ENCODE measurements around the gene NRL.
A peak's percentile ranks its signal among the peaks of the same experiment; 100 is the strongest.

Gene NRL

DNA sequence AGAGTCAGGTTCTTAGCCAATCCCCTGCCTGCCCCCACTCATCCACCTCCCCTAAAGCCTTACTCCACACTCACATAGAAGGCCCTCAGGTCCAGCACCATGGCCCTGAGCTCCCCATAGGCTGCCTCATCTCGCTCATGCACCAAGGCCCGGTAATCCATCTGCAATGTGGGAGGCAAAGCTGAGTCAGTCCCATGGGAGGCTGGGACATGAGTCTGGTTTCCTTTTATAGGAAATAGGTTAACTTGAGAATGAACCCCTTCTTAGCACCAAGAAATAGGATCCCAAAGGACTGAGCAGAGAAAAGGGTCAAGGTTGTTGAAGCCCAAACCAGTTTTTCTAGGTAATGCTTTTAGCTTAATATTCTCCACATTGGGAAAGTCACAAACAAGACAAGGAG, 28.8 kb upstream of the NRL start:
- no peak for DNase-seq

DNA sequence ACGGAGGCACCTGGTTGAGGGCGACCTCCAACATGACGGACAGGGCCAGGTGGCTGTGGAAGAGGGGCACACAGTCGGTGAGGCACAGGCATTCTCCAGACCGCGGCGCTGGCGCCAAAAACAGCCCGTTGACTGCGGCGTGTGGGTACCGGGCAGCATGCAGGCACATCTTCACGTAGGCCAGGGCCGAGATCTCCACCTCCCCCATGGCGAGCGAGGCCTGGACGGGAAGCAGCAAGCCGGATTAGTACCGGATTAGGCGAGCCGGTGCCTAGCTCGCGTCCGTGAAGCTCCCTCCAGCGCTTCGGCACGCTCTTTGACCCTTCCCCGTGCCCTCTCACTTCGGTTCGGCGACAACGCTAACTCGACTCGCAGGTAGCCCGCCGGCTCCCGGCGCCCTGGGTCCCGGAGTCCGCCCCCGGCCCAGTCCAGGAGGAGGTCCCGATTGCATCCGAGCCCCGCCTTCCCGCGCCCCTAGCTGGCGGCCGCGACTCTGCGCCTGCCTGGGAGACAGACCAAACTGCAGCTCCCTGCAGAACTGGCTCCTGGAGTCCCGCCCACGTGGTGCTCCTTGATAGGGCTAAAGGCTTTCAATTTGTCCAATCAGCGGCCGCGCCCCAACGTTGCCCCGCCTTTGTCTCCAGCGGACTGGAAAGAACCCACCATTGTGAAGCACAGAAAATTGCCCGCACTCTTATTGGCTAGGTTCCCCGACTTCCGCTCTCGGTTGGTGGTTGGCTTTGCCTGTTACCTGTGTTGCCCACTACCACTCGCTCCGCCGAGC, 26.5 kb upstream of the NRL start, which contains the start of gene EMC9:
TSS of gene EMC9 (minus strand) at position 495 of the 784 bp plus-strand sequence. CDS start at position 208, 287 bp downstream.
- DNase-seq: peak; percentile 100

DNA sequence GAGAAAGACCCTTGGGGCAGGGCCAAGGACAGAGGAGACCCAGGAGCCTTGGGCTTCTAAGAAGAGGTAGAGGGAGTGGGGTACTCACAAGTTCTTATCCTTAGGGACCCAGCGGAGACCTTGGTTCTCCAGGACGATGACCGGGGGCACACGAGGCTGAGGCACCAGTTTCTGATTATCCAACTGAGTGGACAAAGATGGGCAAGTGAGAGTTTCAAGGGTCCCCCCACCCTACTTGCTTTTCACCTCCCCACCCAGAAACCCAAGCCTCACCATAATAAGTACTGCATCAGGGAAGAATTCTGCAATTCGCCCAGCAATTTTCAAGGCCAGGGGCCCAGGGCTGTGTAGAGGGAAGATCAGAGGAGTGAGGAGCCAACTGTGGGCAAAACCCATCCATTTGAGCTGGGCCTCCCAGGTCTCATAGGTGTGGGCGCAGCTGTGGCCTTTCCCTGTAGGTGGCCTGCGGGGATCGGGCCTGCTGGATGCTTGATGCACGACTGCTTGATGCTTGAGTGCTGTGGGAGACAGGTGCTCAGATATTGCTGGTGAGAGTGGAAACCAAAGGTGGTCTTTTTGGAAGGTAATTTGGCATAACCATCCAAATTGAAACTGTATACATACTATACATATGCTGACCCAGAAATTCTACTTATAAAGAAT, 24.7 kb upstream of the NRL start:
- DNase-seq: no peak

DNA sequence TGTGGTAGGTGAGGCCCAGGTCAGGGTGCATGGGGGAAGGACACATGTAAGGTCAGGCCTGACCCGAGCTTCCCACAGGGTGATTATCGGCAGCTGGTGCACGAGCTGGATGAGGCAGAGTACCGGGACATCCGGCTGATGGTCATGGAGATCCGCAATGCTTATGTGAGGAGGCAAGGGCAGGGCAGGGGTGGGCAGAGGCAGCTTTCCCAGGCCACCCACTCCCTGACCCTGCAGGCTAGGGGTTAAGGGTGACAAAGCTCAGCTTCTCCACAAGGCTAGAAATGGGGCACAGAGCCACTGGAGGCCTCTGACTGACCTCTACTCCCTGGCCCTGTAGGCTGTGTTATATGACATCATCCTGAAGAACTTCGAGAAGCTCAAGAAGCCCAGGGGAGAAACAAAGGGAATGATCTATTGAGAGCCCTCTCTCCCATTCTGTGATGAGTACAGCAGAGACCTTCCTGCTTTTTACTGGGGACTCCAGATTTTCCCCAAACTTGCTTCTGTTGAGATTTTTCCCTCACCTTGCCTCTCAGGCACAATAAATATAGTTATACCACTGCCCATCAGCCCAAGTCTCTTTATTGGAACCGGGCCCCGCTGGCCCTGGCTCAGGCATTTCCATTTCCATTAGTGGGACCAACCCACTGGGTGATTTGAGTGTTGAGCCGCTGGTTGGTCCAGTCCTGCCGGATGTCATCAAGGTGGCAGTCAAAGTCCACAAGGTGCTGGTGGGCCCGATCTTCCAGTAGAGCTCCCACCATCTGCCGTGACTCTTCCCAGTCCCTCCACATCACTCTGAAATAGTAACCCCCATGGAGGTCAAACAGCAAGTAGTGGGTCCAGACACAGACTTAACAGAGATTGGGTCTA, 23.9 kb upstream of the NRL start:
- DNase-seq: no peak

DNA sequence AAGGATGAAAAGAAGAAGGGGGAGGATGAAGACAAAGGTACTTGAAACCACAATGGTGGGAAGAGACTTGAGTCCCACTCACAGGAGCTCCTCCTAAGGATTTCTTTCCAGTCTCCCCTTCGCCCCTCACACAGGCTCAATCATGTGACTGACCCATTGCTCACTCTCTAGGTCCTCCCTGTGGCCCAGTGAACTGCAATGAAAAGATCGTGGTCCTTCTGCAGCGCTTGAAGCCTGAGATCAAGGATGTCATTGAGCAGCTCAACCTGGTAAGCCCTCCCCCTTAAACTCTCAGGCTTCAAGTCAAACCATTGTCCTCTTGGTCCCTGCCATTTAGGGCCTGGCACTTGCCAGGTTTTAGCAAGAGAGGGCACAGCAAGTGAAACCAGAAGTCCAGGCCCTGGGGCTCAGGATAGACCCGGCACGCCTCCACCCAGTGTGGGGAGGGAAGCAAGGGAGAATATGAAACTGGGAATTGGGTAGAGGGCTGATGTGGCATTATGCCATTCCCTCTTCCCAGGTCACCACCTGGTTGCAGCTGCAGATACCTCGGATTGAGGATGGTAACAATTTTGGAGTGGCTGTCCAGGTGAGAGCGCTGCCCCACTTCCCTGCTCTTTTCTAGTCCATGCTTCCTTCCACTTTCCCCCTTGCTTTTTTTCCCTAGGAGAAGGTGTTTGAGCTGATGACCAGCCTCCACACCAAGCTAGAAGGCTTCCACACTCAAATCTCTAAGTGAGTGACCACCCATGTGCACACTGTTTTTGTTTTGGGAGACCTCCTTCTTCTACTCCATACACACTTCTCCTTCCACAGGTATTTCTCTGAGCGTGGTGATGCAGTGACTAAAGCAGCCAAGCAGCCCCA, 23.0 kb upstream of the NRL start:
- no peak for DNase-seq

DNA sequence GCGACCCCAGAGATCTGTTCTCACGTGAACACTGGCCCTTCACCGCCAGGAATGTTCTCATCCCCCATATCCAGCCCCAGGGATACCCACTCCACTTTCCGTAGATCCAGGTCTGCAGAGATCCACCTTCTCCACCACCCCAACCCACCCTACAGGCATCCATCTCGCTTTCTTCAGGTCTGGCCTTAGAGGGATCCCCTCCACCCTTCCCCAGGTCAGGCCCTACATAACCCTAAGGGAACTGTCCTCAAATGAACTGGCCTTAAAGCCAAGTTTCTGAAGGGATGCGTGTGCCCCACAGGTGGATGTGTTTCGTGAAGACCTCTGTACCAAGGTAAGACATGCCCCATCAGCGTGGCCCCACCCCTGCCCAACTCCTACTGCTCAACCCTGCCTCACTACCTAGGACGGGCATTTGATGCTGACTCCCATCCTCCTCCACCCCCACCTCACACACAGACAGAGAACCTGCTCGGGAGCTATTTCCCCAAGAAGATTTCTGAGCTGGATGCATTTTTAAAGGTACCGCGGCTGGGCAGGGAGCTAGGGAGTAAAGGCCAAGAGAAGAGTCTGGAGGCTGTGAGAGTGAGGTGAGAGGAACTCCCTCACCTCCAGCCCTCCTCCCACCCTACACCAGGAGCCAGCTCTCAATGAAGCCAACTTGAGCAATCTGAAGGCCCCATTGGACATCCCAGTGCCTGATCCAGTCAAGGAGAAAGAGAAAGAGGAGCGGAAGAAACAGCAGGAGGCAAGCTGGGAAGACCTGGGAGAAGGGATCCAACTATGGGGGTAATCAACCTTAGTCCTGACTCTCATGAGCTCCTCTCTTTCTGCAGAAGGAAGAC, 22.2 kb upstream of the NRL start:
- no peak for DNase-seq

DNA sequence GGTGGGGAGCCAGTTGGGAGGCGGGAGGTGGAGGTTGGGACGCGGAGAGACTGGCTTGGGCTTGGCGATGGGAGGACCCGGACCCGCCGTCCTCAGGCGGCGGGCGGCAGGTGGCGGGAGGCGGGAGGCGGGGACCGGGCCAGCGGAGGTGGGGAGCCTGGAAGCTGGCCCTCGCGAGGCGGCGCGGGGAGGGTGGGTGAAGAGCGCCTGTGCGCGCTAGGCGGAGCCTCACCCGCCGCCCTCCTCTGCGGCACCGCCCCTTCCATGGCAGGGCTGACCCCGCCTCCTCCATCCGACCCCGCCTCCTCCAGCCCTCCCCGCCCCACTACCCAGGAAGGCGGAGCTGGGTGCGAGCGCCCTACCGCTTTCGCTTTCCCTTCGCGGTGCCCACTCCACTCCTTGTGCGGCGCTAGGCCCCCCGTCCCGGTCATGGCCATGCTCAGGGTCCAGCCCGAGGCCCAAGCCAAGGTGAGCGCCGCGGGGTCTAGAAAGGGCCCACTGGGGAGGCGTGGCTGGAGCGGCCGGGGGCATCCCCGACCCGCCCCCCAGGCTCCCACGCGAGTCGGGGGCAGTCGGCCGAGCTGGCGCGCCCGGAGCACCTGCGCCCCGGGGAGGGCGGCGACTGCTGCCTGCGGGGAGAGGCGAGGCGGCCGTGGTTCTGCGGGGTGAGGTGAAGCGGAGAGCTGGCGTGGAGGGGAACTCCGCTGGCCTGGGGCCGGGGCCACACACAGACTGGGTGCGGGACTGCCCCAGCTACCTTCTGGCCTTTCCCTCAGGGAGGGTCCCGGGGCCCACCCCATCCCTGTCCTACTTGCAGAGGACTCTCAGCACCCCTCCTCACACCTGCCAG, 21.3 kb upstream of the NRL start, which contains the start of gene PSME1:
TSS of gene PSME1 (plus strand) at position 361 of the 850 bp plus-strand sequence. CDS start at position 430, 69 bp downstream.
- DNase-seq: peak; percentile 91

DNA sequence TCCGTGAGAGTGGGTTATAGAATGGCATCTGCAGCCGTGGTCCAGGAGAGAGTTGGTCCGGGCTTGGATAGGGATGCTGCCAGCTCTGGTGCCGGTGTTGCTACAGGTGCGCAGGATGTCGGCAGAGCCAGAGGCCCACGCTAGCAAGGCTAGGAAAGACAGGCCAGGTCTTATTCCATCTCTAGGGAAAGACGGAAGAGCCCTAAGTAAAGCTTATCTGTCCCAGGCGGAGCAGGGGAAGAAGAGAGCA, 20.8 kb upstream of the NRL start:
- DNase-seq: no peak

DNA sequence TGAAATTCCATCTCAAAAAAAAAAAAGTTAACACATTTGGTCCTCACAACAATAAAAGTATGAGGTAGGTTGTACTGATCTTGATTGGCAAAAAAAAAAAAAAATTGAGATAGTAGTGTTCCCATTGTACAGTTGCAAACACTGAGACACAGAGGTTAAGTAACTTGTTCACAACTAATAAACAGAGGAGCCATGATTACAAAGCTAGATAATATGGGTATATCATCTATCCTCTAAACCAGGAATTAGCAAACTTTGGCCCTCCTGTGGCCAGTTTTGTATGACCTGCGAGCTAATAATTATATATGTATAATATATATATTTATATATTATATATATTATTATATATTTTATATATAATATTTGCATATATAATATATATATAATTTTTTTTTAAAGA, 19.0 kb upstream of the NRL start:
- DNase-seq: no peak

DNA sequence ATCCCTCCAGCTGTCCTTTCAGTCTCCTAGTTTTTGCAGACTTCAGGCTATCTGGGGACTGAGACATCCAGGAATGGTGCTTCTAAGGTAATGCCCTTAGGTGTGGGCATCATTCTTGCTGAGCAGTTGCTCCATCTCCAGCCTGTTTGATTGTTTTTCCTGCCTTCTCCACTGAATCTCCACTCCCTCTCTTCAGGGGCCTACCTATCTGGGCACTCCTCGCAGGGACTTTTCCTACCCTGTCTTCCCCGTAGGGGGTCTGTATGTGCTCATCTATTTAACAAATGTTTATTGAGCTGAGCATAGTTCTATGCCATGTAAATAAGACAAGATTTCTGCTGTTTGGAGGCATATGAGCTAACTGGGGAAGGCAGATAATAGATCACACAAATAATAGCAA, 18.2 kb upstream of the NRL start:
- no peak for DNase-seq

DNA sequence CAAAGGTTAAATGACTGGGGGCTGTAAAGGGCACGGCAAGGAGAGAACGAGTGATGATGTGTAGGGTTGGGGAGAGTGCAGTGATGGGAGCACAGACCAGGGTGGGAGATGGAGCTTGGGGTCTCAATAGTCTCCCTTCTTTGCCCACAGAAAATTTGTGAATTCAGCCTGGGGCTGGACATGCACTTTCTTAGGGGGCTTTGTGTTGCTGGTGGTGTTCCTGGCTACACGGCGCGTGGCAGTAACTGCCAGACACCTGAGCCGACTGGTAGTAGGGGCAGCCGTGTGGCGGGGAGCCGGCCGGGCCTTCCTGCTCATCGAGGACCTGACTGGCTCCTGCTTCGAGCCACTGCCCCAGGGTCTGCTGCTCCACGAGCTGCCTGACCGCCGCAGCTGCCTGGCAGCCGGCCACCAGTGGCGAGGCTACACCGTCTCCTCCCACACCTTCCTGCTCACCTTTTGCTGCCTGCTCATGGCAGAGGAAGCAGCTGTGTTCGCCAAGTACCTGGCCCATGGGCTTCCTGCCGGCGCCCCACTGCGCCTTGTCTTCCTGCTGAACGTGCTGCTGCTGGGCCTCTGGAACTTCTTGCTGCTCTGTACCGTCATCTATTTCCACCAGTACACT, 17.4 kb upstream of the NRL start:
- DNase-seq: no peak

DNA sequence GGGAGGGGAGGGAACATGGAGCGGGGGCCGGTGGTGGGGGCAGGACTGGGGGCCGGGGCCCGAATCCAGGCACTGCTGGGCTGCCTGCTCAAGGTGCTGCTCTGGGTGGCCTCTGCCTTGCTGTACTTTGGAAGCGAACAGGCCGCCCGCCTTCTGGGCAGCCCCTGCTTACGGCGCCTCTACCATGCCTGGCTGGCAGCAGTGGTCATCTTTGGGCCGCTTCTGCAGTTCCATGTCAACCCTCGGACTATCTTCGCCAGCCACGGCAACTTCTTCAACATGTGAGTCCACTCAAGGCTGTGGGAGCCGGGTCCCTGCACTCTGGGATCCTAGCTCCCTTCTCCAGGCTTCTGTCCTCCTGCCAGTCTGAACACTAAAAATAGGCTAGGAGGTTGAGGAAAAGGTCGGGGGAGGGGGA, 16.8 kb upstream of the NRL start:
- DNase-seq: no peak

DNA sequence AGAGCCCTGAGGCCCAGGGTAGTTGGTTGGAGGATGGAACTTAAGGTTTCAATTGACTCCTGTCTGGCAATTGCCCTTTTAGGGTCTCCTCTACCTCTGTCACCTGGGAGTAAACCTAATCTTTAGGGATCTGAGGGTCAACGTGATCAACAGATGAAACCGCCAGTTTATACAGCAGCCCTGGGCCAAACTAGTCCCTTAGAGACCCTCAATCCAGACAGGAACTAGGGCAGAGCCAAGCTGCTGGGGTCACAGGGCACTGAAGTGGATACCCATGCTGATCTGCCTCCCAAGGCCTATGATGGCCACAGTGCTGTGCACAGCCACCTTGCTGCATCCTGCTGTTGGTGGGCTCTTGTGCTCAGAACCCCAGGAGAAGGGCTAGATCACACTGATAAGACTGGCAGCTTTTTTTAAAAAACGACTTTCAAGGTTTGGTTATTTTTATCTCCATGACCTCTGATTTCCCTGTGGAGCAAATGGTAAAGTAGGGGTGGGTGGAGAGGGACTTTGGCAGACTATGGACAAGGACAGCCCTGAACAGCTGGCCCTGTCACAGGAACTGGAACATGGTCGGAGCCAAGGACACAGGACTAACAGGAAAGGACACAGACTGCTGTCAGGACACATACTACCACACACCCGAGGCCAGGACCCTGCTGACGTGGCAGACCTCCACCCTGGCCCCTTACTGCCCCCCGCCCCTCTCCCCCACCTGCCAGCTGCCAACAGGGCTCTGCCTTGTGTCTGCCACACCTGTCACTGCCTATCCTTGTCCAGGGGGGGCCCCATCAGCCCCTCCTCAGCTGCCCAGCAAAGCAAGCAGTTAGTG, 16.2 kb upstream of the NRL start:
- no peak for DNase-seq

DNA sequence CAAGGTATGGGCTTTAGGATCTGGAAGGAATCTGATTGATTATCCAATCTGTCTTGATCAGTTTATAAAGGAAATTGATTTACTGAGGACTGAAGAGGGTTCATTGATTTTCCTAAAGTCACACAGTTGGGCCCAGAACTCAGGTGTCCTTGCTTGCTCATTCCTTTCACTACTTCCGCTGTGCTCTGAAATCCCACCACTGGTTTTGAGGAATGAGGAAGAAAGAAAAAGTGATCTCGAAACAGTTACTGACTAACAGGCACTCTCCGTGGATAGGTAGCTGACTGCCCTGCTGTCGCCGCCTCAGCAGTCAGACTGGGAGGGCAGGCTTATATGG, 15.6 kb upstream of the NRL start, which contains the start of gene FITM1:
TSS of gene FITM1 (plus strand) at position 280 of the 337 bp plus-strand sequence. CDS start 905 bp downstream, outside the sequence.
- DNase-seq: no peak

DNA sequence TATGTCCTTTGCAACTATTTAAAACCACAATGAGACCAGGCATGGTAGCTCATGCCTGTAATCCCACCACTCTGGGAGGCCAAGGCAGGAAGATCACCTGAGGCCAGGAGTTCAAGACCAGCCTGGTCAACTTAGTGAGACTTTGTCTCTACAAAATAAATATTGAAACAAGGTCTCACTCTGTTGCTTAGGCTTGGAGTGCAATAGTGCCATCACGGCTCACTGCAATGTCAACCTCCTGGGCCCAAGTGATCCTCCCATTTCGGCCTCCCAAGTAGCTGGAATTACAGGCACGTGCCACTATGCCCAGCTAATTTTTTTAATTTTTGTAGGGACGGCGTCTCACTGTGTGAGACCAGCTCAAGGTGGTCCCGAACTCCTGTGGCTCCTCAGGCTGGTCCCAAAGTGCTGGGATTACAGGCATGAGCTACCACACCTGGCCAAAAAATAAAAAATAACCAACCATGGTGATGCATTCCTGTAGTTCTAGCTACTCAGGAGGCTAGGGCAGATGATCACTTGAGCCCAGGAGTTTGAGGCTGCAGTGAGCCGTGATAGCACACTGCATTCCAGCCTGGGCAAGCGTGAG, 14.8 kb upstream of the NRL start:
- no peak for DNase-seq

DNA sequence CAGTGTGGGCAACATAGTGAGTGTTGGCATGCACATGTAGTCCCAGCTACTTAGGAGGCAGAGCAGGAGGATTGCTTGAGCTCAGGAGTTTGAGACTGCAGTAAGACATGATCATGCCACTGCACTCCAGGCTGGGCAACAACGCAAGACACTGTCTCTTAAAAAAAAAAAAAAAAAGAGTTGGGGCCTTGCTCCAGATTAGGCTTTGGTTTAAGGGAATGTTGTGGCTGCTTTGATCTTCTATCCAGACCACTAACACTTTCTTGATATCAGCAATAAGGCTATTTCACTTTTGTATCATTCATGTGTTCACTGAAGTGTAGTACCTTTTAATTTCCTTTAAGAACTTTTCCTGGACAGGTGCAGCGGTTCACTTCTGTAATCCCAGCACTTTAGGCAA, 12.9 kb upstream of the NRL start:
- DNase-seq: no peak

DNA sequence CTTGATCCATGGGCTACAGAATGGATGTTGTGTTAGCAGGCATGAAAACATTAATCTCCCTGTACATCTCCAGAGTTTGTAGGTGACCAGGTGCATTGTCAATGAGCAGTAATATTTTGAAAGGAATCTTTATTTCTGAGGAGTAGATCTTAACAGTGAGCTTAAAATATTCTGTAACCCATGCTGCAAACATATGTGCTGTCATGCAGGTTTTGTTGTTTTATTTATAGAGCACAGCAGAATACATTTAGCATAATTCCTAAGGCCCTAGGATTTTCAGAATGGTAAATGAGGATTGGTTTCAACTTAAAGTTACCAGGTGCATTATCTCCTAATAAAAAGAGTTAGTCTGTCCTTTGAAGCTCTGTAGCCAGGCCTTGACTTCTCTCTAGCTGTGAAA, 12.2 kb upstream of the NRL start:
- DNase-seq: no peak

DNA sequence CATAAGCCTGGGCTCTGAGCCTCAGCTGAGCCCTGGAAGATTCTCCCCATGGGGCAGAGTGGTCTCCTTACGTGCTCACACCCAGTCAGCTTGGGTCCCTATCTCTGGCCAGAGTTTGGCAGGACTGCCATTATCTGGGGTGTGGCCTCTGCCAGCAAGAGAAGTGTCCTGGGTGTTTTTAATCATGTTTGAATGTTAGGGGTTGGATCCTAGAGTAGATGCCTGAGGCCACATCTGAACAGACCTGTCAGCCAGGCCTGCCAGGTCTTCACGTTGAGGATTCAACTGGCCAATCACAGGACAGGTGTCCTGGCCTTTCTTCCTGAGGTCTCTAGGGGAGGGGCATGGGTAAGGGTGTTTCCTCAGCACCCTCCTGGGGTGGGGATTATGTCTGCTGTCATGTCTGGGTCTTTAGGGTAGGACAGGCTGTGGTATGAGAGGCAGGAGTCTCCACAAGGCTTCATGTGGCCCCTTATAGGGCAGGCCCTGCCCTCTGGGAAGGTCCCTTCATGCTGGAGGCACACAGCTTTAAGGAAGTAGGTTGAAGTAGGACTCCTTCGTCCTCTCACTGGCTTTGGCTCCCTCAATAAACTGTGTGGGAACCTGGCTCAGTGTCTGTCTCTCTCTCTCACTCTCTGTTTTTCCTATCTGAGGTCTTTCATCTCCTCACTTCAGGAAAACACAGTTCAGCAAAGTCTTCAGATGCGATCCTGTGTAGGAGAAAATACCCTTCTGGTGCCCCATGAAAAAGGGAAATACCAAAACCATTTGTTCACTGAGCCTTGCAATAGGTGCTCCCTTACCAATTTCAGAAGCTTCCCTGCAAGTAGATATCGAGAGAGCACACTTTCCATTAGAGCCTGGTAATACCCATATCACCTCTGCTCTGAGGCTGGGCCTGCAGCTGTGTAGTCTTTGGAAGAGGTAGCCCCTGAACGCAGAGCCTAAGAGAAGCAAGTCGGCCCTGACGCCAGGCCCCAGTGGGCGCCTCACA, 9.0 kb upstream of the NRL start:
- DNase-seq: no peak

All from NCI-H2171 treated with DMSO at 0.1 percent for 48 hours (cell line).